ENCODE results near the gene BEAN1.
"Not testable (repeated sequence)": the region's sequence is repeated elsewhere in the genome, so short reads cannot be mapped to it uniquely, and the experiment has no call there.

The BEAN1 gene

DNA sequence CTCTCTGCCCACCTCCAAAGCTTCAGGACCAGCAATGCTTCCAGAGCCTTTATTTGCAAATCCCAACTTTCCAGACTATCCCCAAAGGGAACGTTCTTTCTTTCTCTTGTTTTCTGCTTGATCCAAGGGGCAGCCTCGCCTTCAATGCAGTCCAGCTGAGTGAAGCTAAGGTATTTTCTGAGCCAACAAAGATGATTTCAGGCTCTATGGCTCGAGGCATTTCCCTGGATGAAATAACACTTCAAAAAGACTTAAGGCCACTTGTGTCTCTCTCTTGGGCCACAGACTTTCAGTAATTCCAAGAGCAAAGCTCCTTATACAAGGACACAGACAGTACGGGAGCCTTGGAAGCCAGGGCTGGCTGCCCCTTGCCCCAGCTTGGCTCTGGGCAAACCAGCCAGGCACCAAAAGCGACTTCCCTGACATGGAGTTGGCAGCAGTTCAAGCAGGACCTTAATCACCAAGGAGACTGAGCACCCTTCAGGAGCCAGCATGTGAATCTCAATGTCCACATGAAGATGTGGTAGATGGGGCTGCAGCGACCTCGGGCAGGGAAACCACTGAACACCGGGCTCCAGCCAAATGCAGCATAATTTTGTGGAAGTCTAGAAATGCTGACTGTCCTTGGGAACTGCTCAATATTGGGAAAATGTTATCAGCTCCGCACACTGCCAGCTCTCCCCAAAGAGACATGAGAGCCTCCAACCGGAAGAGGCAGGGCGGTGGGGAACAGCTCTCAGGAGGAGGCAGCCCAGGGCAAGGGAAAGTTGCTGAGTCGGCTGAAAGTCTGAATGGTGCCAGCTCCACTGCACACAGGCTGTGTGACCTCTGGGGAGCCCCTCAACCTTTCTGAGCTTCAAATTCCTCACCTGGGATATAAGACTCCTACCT lies 83.9 kb downstream of the BEAN1 start:
- no peak for DNase-seq

DNA sequence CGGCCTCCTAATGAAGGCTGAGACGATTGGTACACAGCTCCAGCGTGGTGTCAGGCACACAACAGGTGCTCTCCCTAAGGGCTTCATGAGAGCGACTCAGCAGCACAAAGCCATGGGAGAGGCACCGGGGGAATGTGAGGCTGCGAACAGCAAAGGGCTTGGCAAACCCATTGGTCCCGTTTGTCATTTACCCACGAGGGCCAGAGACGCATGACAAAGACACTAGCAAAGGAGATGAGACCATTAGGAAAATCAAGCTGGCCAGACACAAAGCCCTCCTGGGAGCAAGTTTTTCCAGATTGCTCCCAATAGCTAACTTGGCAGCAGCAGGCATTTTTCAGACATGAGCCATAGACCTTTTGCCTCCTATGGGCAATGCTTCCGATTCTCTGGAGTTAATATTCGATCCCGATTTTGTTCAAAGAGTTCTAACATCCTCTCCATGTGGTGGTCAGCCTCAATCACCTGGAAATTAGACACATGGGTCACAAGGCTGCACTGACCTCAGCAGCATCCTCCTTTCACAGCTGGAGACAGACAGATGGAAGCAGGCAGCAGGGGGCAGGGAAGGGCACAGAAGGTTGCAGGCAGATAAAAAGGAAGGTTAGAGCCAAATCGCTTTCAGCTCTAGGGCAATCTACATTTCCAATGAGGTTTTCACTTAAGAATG lies 84.6 kb downstream of the BEAN1 start:
- DNase-seq, result no peak

GRCh38 chr16:66512272-66513110 lies 85.4 kb downstream of the BEAN1 start:
- no peak for DNase-seq

GRCh38 chr16:66513111-66513723 lies 86.1 kb downstream of the BEAN1 start:
- no peak for DNase-seq

DNA sequence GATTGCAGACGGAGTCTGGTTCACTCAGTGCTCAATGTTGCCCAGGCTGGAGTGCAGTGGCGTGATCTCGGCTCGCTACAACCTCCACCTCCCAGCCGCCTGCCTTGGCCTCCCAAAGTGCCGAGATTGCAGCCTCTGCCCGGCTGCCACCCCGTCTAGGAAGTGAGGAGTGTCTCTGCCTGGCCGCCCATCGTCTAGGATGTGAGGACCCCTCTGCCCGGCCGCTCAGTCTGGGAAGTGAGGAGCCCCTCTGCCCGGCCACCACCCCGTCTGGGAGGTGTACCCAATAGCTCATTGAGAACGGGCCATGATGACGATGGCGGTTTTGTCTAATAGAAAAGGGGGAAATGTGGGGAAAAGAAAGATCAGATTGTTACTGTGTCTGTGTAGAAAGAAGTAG lies 87.3 kb downstream of the BEAN1 start:
- DNase-seq, result not testable (repeated sequence)

DNA sequence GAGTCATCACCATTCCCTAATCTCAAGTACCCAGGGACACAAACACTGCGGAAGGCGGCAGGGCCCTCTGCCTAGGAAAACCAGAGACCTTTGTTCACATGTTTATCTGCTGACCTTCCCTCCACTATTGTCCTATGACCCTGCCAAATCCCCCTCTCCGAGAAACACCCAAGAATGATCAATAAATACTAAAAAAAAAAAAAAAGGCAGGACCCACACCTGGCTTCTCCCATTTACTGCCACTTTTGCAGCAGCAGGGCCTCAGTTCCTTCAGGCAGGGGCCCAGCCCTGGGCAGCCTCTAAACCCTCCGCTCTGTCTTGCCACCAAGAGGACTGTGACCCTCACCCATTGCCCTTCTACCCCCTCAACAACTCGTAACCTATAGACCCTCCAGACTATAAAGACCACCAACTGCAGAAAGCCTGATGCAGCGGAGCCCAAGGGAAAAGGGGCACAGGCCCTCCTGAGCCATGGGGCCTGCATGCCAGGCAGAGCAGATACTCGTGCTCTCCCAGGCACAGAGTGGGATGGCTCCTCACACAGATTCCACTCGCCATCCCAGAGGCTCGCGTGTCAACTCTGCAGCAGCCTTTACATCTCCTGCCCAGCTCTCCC lies 88.0 kb downstream of the BEAN1 start:
- DNase-seq, result not testable (repeated sequence)

- no peak for DNase-seq
Observed at GRCh38 chr16:66515596-66516508, 88.8 kb downstream of the BEAN1 start.

DNA sequence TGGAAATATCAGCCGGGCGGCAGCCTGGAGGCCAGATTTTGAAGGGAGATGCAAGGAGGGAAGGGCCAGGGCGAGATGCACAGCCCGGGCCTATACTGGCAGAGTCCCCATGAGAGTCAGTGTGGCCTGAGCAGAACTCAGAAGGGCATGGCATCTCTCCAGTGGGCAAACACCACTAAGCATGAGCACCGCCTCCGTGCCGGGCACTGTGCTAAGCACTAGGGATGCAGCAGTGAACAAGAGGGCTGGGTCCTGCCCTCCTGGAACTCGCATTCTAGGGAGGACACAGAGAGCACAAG lies 89.4 kb downstream of the BEAN1 start:
- no peak for DNase-seq

- peak; percentile 12 for DNase-seq
Observed at GRCh38 chr16:66516808-66517585, 89.9 kb downstream of the BEAN1 start.

GRCh38 chr16:66517586-66518263 lies 90.6 kb downstream of the BEAN1 start:
- DNase-seq, result no peak

GRCh38 chr16:66519482-66520373 lies 92.6 kb downstream of the BEAN1 start:
- DNase-seq, result no peak

DNA sequence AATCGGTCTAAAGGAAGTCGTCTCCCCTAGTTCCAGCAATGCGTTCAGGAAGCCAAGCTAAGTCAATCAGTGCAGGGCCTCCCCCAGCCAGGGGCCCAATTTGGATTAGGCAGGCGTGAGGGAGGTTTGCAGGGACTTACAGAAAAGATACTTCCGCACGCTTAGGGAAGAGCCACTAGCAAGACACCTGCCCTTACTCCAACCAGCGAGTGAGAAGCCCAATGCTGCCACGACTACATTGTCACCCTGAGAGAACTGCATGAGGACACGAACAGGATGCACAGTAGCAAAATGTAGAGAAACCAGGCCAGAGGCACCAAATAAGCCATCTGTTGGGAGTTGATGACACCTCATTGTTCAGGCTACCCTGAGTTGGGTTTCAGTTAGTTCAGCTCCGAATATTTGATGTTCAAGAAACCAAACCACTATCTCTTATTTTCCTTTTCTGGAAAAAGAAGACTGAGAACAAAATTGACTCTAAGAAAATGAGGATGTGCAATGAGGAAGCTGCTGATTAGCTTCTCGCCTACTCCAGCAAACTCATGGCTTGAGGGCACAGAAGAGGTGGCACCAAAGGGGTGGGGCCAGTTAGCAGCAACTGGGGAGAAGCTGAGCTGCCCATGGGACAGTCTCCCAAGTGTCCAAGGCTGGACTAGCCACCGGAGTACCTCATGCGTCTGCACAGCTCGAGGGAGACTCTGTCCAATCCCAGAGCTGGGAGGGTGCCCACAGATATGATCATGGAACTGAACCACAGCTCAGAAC lies 93.5 kb downstream of the BEAN1 start:
- no peak for DNase-seq

GRCh38 chr16:66521252-66521713 lies 94.2 kb downstream of the BEAN1 start:
- no peak for DNase-seq

DNA sequence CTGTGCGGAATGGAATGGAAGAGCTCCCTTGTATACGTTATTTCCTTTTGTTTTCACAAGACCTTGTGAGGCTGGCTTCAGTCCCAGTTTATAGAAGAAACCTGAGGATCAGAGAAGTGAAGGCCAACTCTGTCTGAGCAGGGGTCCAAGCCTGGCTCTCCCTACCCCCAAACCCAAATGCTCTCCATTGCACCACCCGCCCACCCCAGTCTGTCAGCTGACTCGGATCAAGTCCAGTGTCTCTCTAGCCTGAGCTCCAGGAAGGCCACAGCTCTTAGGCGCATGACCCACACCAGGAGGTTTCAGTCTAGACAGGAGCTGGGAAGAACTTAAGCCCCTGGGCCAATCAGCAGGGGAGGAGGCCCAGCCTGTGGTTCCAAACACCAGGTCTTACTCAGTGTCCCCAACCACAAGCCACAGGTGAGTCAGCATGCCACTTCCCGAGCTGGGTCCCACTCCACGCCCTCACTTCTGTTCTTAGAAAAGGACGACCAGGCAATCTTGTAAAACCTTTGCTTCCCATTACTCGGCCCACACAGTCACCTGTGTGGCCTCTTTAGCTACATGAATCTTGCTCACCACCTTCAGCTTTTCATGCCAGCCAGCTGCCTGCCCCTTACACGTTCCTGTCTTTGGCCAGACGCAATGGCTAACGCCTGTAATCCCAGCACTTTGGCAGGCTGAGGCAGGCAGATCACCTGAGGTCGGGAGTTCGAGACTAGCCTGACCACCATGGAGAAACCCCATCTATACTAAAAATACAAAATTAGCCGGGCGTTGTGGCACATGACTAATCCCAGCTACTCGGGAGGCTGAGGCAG lies 95.1 kb downstream of the BEAN1 start:
- DNase-seq, result no peak

- no peak for DNase-seq
Observed at GRCh38 chr16:66522816-66523590, 95.9 kb downstream of the BEAN1 start.

GRCh38 chr16:66523861-66524354 lies 96.8 kb downstream of the BEAN1 start:
- no peak for DNase-seq

All from effector CD8-positive, alpha-beta T cell (primary cell).